B cell (primary cell): ENCODE data around the gene GALK1. TPM values are rescaled to one million over a fixed set of nuclear protein-coding genes. Genes with fewer than 3 reads are reported as not detected.

ENCODE experiments used
- ATAC-seq: fragments of 200-7000 bp; cut with Tn5 transposase; one replicate; pipeline ENCODE4 v1.10.0; 2021; ENCODE audit warnings: low read depth, mild to moderate bottlenecking, moderate number of reproducible peaks, moderate library complexity
- CTCF ChIA-PET: fragments of 350-600 bp; sonication (Branson Sonifier 250); formaldehyde crosslinking; loops from one replicate; lab custom pipeline; 2021; ENCODE audit warnings: antibody characterized with exemption, inconsistent platforms; lab: Charles Lee
- POLR2A ChIA-PET: fragments of 350-600 bp; sonication (Branson Sonifier 250); formaldehyde crosslinking; loops from one replicate; lab custom pipeline; 2021; ENCODE audit warnings: antibody characterized with exemption; lab: Charles Lee
- DNase-seq: peaks from one replicate; pipeline ENCODE4 v3.0.0; 2013
- H2AFZ ChIP-seq: 2 replicates; pipeline ENCODE4 v1.6.1; 2012; ENCODE audit warnings: mild to moderate bottlenecking, low read depth, low read length; ENCODE audit not compliant: insufficient read depth, poor library complexity, severe bottlenecking
- H3K27ac ChIP-seq, 2 donors: 1 replicate in 1 of 2; 2 replicates in 1 of 2; pipeline ENCODE4 v1.5.1; 2012 to 2013; ENCODE audit warnings: low read length in 2 of 2, mild to moderate bottlenecking in 2 of 2, moderate library complexity in 1 of 2
- H3K27me3 ChIP-seq, 4 experiments: fragments of 200-600 bp in 1 of 4; sonication (generic) in 1 of 4; replicated peaks in 1 of 4; 1 replicate in 2 of 4; 2 replicates in 2 of 4; pipeline versions ENCODE4 v1.6.1 to v1.7.0; 2013 to 2016; ENCODE audit warnings: low read length in 3 of 4, mild to moderate bottlenecking in 2 of 4, mixed read lengths in 1 of 4, moderate library complexity in 1 of 4; ENCODE audit not compliant: insufficient read depth in 4 of 4, control insufficient read depth in 3 of 4; ENCODE audit errors: control extremely low read depth in 1 of 4
- H3K36me3 ChIP-seq, 2 experiments: replicated peaks in 1 of 2; 1 replicate in 1 of 2; 2 replicates in 1 of 2; pipeline versions ENCODE4 v1.6.1 to v1.7.1; 2013; ENCODE audit warnings: low read length in 1 of 2; ENCODE audit not compliant: insufficient read depth in 2 of 2, control insufficient read depth in 1 of 2; ENCODE audit errors: control extremely low read depth in 1 of 2, extremely low read depth in 1 of 2
- H3K4me1 ChIP-seq, 2 donors: fragments of 200-600 bp in 1 of 2; sonication (generic) in 1 of 2; 1 replicate in 1 of 2; 2 replicates in 1 of 2; pipeline versions ENCODE4 v1.5.1 to v1.6.1; 2013 to 2017; ENCODE audit warnings: low read length in 2 of 2; ENCODE audit not compliant: control insufficient read depth in 2 of 2, insufficient read depth in 2 of 2
- H3K4me2 ChIP-seq: replicated peaks from 2 replicates; pipeline ENCODE3; 2012; ENCODE audit warnings: mild to moderate bottlenecking, low read depth, low read length; ENCODE audit not compliant: poor library complexity, severe bottlenecking
- H3K4me3 ChIP-seq, 5 experiments: fragments of 200-600 bp in 1 of 5; sonication (generic) in 1 of 5; 1 replicate in 3 of 5; 2 replicates in 2 of 5; pipeline versions ENCODE4 v1.5.1 to v1.7.0; 2011 to 2016; ENCODE audit warnings: low read length in 4 of 5, mild to moderate bottlenecking in 4 of 5, low read depth in 2 of 5, control low read depth in 1 of 5, moderate library complexity in 1 of 5; ENCODE audit not compliant: insufficient read depth in 1 of 5; ENCODE audit errors: control extremely low read depth in 1 of 5, extremely low read depth in 1 of 5
- H3K79me2 ChIP-seq: fragments of 200-600 bp; sonication (generic); one replicate; pipeline ENCODE4 v1.6.0; 2016; ENCODE audit warnings: low read length; ENCODE audit not compliant: control insufficient read depth, insufficient read depth
- H3K9ac ChIP-seq: fragments of 200-600 bp; sonication (generic); 2 replicates; pipeline ENCODE4 v1.6.1; 2017; ENCODE audit warnings: mild to moderate bottlenecking, low read length, moderate library complexity
- H3K9me3 ChIP-seq, 3 donors: one replicate each; pipeline versions ENCODE4 v1.6.1 to v1.7.1; 2013; ENCODE audit warnings: low read length in 2 of 3; ENCODE audit not compliant: control insufficient read depth in 2 of 3, insufficient read depth in 1 of 3; ENCODE audit errors: control extremely low read depth in 1 of 3
- H4K20me1 ChIP-seq: 2 replicates; pipeline ENCODE4 v1.6.0; 2012; ENCODE audit warnings: mild to moderate bottlenecking, low read length; ENCODE audit not compliant: insufficient read depth, control insufficient read depth, poor library complexity, severe bottlenecking
- H3K27ac Mint-ChIP-seq: one replicate; pipeline ENCODE4 v1.8.0; 2021; ENCODE audit warnings: mixed read lengths
- H3K27me3 Mint-ChIP-seq: one replicate; pipeline ENCODE4 v1.8.0; 2021; ENCODE audit warnings: mixed read lengths
- H3K4me1 Mint-ChIP-seq: one replicate; pipeline ENCODE4 v1.8.0; 2021; ENCODE audit warnings: mixed read lengths
- H3K4me3 Mint-ChIP-seq: one replicate; pipeline ENCODE4 v1.8.0; 2021; ENCODE audit warnings: mixed read lengths
- H3K9me3 Mint-ChIP-seq: one replicate; pipeline ENCODE4 v1.8.0; 2022; ENCODE audit warnings: mixed read lengths; ENCODE audit not compliant: insufficient read depth
- CTCF ChIP-seq: fragments of 200-600 bp; IDR thresholded peaks from one replicate; pipeline ENCODE4 v1.8.0; 2022; ENCODE audit warnings: antibody characterized with exemption, mild to moderate bottlenecking
- EZH2 ChIP-seq: IDR thresholded peaks from 2 replicates; pipeline ENCODE4 v1.6.1; 2012; ENCODE audit warnings: borderline replicate concordance, low read depth, mild to moderate bottlenecking, moderate library complexity, low read length; ENCODE audit not compliant: insufficient read depth, poor library complexity, severe bottlenecking
- WGBS: methylation state at CpG from one replicate; pipeline ENCODE4 v1.1.5; 2013; ENCODE audit warnings: missing lambda C conversion rate; ENCODE audit not compliant: insufficient coverage; 5-methylcytosine and 5-hydroxymethylcytosine counted together
- intact Hi-C: fragments of 100-400 bp; cut with micrococcal nuclease; formaldehyde crosslinking; loops from one replicate; pipeline ENCODE4 v1.10.0; 2022
- polyA plus RNA-seq: library from polyadenylated mRNA; depleted of rRNA; stranded (reverse); fragments of >200 nt; gene quantifications from 2 replicates; pipeline ENCODE4 v1.2.3, GENCODE V29; 2012
- total RNA-seq, 2 donors: library from RNA; stranded (reverse); fragments of 120-200 nt in 1 of 2; gene quantifications; 1 replicate in 1 of 2; 2 replicates in 1 of 2; pipeline versions ENCODE4 v1.2.3 to v1.2.4, GENCODE V29; 2013 to 2022

The GALK1 gene
- total and polyA plus RNA-seq, 2 donors (not counting 1 experiment from before 2014, with no cell fraction given): 29.8 to 37.4 TPM

DNA sequence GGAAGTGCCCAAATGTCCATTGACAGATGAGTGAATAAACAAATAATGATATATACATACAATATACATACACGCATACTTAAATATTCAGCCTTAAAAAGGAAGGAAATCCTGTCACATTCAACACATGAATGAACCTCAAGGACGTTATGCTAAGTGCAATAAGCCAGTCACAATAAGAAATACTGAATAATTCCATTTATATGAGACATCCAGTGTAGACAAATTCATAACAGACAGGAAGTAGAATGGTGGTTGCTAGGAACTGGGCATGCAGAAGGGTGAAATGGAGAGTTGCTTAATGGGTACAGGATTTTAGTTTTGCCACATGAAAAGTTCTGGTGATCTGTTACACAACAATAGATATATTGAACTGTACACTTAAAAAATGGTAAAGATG, 52.5 kb downstream of the GALK1 start:
- WGBS: no CpG with 5 or more reads among the region's 2 CpGs
- H3K27ac ChIP-seq: no peak overlapping the region

More for the DNA sequence above, 52.5 kb downstream of the GALK1 start:
- Mint-ChIP-seq H3K27ac (no peak overlapping the region), H3K4me1 (peaks cover 2% of the 10 kb centered on the region), H3K9me3 (no peaks in the 10 kb centered on the region), H3K27me3 (peaks cover 3% of the 10 kb centered on the region), H3K4me3 (no peak overlapping the region)
- no peaks in the 10 kb centered on the region for H3K9me3 ChIP-seq
- H4K20me1 ChIP-seq: no peaks in the 10 kb centered on the region
- TF ChIP-seq CTCF: no peak
- TF ChIP-seq EZH2: no peak
- peaks cover 0 to 10% of the 10 kb centered on the region in 2 experiments for H3K36me3 ChIP-seq
- ChIA-PET POLR2A (no interaction called here), CTCF (interaction anchor here (3.1 kb wide), 1 partner anchor 79 kb away, joined by 13 read pairs; the partner anchor contains the start of gene SMIM5)
- no peak for DNase-seq
- H3K9ac ChIP-seq: no peak overlapping the region
- no peaks in the 10 kb centered on the region for H3K79me2 ChIP-seq
- ATAC-seq: no peak
- intact Hi-C loops: no loop called here
- H3K4me3 ChIP-seq: no peak overlapping the region
- no peak overlapping the region for H3K4me2 ChIP-seq
- H3K27me3 ChIP-seq: no peaks in the 10 kb centered on the region
- H3K4me1 ChIP-seq: no peaks in the 10 kb centered on the region
- no peak overlapping the region for H2AFZ ChIP-seq

Other genes with a start within 250 kb of the GALK1 start
- gene CASKIN2, start 249.7 kb downstream of the GALK1 start, total RNA-seq: 0.37 and 0.97 TPM in 2 replicates
- gene CASKIN2, start 249.7 kb downstream of the GALK1 start, polyA plus RNA-seq: 0.27 and 1.00 TPM in 2 replicates
- gene TSEN54, start 248.7 kb downstream of the GALK1 start, total RNA-seq: 29.7 and 33.0 TPM in 2 replicates
- gene TSEN54, start 248.7 kb downstream of the GALK1 start, polyA plus RNA-seq: 26.3 and 45.9 TPM in 2 replicates
- gene LLGL2, start 239.5 kb downstream of the GALK1 start, total RNA-seq: 39.7 and 40.6 TPM in 2 replicates
- gene LLGL2, start 239.5 kb downstream of the GALK1 start, polyA plus RNA-seq: 35.3 and 52.0 TPM in 2 replicates
- 452 and 460 TPM in 2 replicates for gene MYO15B, start 177.4 kb downstream of the GALK1 start, total RNA-seq
- 619 and 1,019 TPM in 2 replicates for gene MYO15B, start 177.4 kb downstream of the GALK1 start, polyA plus RNA-seq
- gene SMIM5, start 131.8 kb downstream of the GALK1 start, total RNA-seq: 0.61 and 0.62 TPM in 2 replicates
- gene SMIM5, start 131.8 kb downstream of the GALK1 start, polyA plus RNA-seq: 4.9 and 7.6 TPM in 2 replicates
- gene RECQL5, start 98.0 kb downstream of the GALK1 start, total RNA-seq: 56.6 and 58.5 TPM in 2 replicates
- 40.3 and 70.5 TPM in 2 replicates for gene RECQL5, start 98.0 kb downstream of the GALK1 start, polyA plus RNA-seq
- gene SAP30BP, start 97.9 kb downstream of the GALK1 start, total RNA-seq: 148 and 174 TPM in 2 replicates
- gene SAP30BP, start 97.9 kb downstream of the GALK1 start, polyA plus RNA-seq: 143 and 189 TPM in 2 replicates
- gene ITGB4, start 43.7 kb downstream of the GALK1 start, total RNA-seq: 0.81 and 1.1 TPM in 2 replicates
- gene ITGB4, start 43.7 kb downstream of the GALK1 start, polyA plus RNA-seq: 0.12 and 0.27 TPM in 2 replicates
- gene UNK, start 19.6 kb upstream of the GALK1 start, total RNA-seq: 70.3 and 82.3 TPM in 2 replicates
- gene UNK, start 19.6 kb upstream of the GALK1 start, polyA plus RNA-seq: 35.5 and 41.4 TPM in 2 replicates
- 107 and 114 TPM in 2 replicates for gene UNC13D, start 79.2 kb upstream of the GALK1 start, total RNA-seq
- 78.2 and 101 TPM in 2 replicates for gene UNC13D, start 79.2 kb upstream of the GALK1 start, polyA plus RNA-seq
- 132 and 140 TPM in 2 replicates for gene WBP2, start 90.1 kb upstream of the GALK1 start, total RNA-seq
- 82.0 and 88.6 TPM in 2 replicates for gene WBP2, start 90.1 kb upstream of the GALK1 start, polyA plus RNA-seq
- gene TRIM47, start 113.4 kb upstream of the GALK1 start, total RNA-seq: 5.3 and 6.4 TPM in 2 replicates
- 2.3 and 8.3 TPM in 2 replicates for gene TRIM47, start 113.4 kb upstream of the GALK1 start, polyA plus RNA-seq
- gene TRIM65, start 131.8 kb upstream of the GALK1 start, total RNA-seq: 39.2 and 40.7 TPM in 2 replicates
- 16.8 and 18.0 TPM in 2 replicates for gene TRIM65, start 131.8 kb upstream of the GALK1 start, polyA plus RNA-seq
- gene MRPL38, start 139.7 kb upstream of the GALK1 start, total RNA-seq: 127 and 139 TPM in 2 replicates
- 100 and 126 TPM in 2 replicates for gene MRPL38, start 139.7 kb upstream of the GALK1 start, polyA plus RNA-seq
- 27.0 and 31.5 TPM in 2 replicates for gene FBF1, start 175.8 kb upstream of the GALK1 start, total RNA-seq
- gene FBF1, start 175.8 kb upstream of the GALK1 start, polyA plus RNA-seq: 18.3 and 21.6 TPM in 2 replicates
- gene ACOX1, start 214.0 kb upstream of the GALK1 start, total RNA-seq: 31.2 and 38.8 TPM in 2 replicates
- gene ACOX1, start 214.0 kb upstream of the GALK1 start, polyA plus RNA-seq: 6.6 and 7.3 TPM in 2 replicates
- 19.8 and 25.5 TPM in 2 replicates for gene TEN1, start 214.0 kb upstream of the GALK1 start, total RNA-seq
- 25.2 and 34.5 TPM in 2 replicates for gene TEN1, start 214.0 kb upstream of the GALK1 start, polyA plus RNA-seq
- 13.2 and 15.0 TPM in 2 replicates for gene CDK3, start 235.7 kb upstream of the GALK1 start, total RNA-seq
- 20.5 and 21.4 TPM in 2 replicates for gene CDK3, start 235.7 kb upstream of the GALK1 start, polyA plus RNA-seq